GM19324 (cell line): ENCODE measurements around the gene PCSK6.
"Not testable (repeated sequence)": the region's sequence is repeated elsewhere in the genome, so short reads cannot be mapped to it uniquely, and the experiment has no call there.

Experiments
- ATAC-seq: cut with Tn5 transposase; IDR thresholded peaks from one replicate; pipeline ENCODE4 v1.9.1; 2021; ENCODE audit warnings: mild to moderate bottlenecking, moderate library complexity; ENCODE audit not compliant: unreplicated experiment, low FRiP score

PCSK6 gene

DNA sequence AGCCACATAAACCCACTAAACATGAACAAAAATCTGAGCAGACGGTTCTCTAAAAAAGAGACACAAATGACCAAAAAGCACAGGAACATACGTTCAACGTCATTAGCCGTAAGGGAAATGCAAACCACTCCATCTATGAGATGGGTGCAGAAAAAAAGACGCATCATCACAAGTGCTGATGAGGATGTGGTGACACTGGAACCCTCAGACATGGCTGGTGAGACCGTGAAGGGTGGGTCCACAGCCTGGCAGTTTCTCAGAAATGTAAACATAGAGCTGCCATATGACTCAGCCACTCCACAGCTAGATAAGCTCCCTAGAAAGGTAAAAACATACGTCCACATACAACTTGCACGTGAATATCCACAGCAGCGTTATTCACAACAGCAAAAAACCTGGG lies 23.3 kb downstream of the PCSK6 start:
- ATAC-seq: no peak

DNA sequence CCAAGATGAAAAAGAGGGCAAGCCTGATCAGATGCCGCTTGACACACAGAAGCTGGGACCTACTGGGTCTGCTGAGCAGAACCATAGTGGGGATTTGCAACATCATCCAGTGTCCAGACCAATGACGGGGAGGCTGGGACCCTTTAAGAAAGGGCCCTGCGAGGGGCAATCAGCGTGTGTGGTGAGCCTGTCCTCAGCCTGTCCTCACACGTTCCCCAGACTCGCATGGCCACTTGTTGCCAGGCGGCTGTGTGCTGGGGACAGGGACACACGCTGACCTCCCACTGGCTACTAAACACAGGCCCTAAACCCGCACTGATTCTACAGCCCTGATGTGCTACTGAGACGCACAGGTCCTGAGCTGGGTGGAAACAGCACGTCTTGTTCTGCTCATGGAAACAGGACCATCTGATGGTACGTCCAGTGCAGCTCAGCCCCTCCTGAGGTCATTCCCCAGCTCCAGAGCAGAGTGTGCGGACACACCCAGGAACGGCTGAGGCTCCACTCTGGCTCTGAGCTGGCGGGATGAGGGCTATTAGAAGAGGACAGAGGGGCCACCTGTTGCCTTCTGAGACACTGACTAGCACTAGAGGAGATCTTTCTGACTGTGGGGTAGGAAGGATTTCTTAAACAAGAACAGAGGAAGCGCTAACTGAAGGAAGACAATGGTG lies 24.4 kb downstream of the PCSK6 start:
- no peak for ATAC-seq

DNA sequence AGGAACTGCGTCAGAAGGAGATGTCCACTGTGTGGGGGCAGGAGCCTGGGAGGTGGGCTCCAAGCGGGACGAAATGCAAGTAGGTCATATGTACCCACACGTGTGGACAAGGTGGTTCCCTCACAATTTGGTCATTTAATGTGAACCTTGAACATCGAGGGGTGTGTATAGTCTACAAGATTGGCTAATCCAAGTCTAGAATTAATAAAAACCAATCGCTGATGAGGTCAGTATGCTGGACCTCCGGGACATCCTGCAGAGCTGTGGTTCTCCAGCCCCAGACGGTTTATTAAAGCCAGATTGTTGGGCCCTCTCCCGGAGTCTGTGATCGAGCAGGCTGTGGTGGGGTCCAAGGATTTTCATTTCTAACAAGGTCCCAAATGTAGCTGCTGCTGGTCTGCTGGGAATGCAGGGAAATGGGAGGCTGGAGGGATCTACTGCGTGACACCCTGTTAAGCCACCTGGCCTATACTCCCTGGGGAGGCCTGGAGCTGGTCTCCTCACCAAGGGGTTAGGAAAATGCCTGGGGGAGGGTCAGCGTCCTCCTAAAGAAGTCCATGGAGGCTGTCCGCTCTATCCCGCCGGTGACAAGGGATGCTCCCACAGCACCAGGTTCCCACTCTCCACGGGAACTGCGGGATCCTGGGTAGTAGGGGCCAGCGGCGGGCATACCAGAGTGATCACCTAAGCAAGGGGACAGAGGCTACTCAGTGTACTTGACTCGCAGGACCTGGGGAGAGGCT lies 25.1 kb downstream of the PCSK6 start:
- ATAC-seq: no peak

DNA sequence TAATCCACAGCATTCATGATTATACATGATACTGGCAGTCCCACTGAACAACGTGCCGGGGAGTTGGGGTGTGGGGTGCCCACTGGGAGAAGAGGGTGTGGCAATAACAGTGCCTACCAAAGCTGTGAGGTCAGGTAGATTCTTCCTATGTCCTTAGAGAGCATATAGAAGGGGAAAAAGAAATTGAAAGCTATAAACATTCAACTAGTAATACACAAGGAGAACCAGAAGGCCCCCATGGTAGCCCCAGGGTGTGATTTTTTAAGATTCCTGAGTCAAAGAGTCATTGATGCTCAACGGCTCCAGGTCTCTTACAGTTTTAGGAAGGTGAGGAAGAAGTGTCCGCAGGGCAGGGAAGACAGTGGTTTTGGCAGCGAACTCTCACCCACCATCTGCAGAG lies 25.8 kb downstream of the PCSK6 start:
- ATAC-seq: not testable (repeated sequence)

DNA sequence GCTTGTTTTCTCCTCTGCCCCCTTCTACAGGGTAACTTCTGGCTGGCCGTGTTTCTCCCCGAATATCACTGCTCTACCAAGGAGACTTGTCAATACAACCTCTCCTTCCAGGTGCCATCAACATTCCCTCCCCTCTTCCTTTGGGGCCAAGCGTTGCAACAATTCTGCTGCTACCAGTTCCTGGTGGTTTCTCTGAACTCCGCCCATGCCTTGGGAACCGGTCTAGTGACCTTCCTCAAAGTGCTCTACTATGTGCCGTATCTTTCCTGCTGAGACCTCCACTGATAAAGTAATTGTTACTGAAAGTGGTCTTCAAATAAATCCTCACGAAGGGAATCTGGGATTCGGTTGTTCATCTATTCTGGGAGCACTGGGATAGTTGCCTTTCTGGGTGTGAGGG lies 26.2 kb downstream of the PCSK6 start:
- no peak for ATAC-seq

DNA sequence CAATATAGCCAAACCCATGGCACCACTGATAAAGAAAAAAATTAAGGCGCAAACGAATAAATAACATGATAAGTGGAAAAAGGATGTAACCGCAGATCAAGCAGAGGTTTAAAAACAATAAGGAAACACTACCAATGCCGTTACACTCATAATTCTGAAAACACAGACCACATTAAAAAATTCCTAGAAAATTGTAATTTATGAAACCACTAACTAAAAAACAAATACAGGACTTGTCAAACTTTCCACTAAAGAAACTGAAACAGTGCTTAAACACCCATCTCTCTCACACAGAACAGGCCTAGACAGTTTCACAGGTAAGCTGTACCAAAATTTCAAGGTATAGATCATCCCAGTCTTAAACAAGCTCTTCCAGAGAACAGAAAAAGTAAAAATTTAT lies 28.4 kb downstream of the PCSK6 start:
- no peak for ATAC-seq

DNA sequence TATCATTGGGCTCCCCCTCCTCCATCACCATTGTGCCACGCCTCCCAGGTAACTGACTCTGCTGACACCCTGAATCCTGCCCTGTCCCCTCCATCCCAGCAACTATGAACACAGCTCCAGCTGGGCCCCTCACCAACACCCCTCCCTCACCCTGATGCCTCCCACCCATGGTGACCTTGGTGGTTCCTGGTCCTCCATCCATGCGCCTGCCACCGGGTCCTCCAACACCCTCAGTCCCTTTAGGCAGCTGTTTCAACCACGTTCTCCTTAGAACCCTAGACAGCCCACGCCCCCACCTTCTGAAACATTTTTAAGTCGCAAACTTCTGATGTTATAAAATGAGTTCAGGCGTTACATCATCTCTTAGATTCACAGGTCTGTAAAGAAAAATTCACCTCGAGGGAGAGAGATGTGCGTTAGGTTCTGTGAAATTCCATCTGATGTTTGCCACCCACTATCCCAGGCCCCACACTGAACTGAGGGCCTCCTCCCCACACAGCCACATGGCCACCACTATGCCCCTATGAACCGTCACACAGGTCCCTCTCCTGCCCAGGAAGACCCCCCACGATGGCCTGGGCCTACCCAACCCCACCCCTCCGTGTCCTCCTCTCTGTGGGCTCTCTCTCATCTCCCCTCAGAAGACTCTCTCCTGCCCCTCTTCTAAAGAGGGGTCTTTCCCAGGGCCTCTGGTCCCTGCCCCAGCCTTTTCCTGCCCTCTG lies 29.8 kb downstream of the PCSK6 start:
- no peak for ATAC-seq

DNA sequence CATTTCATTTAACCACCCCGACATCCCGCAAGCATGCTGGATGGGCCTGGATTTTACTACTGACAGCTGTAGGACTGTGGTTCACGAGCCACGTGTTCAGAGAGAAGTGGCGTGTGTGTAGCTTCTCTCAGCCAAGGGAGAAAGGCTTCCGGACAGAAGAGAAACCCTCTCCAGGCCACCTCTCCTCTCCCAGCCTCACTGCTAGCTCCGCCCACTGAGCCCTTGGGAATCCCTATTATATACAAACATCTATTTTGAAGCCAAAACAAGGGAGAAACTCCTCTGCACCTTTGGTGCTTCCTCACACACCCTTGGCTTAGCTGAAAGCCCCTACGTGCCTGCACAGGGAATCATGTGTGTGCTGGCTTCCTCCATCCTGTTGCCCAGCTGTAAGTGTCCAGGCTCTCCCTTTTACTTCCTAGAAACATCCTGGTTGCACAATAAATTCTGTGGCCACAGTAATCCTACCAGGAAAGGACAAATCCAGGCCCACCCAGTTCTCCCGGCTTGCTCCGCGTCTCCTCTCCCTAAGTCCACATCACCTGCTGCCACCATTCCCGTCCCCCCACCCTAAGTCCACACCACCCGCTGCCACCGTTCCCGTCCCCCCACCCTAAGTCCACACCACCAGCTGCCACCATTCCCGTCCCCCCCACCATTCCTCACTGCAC lies 30.5 kb downstream of the PCSK6 start:
- ATAC-seq: no peak

DNA sequence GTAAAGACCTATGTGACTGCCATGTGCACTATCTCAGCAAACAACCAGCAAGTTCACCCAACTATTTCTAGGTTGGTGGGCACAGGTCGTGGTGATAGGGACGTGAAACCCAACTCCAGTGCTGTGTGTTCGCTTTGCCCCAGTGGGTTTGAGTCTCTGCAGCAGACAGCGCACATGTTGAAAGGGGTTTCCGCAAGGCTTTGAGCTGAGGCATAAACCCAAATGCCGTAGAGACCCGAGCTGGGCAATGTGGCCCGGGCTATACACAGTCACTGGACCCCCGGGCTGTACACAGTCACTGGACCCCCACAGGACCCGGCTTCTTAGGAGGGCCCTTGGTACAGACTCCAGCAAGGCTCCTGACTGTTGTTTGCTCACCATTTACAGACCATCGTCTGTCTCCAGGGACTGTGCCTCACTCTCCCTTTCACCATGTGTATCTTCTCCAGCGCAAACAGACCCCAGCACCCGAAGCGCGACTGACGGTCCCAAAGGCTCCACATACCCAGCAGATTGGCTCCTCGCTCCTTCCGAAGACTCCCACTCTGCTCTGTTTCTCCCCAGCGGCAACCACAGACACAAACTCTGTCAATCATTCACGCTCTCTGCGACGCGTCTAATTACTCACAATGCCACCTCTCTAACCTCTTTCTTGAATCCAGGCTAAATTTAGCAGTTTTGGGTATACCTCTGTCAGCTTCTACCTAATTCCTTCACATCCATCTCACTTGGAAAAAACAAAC lies 31.2 kb downstream of the PCSK6 start:
- ATAC-seq: no peak

DNA sequence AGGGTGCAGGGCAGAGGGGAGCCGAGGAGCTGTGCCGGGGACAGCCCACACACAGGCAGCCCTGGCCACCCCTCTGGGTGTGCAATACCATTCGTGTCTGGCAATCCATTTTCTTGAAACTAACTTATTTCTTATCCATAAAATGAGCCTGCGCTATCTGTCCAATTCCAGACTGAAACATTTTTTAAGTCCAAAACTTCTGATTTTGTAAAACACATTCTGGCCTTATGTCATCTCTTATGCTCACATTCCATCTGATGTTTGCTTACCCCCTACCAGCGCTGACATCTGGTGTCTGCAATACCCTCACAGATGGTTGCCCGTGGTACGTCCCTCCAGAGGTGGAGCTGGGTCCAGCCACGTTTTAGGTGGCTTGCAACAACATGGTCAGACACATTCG lies 31.8 kb downstream of the PCSK6 start:
- no peak for ATAC-seq

DNA sequence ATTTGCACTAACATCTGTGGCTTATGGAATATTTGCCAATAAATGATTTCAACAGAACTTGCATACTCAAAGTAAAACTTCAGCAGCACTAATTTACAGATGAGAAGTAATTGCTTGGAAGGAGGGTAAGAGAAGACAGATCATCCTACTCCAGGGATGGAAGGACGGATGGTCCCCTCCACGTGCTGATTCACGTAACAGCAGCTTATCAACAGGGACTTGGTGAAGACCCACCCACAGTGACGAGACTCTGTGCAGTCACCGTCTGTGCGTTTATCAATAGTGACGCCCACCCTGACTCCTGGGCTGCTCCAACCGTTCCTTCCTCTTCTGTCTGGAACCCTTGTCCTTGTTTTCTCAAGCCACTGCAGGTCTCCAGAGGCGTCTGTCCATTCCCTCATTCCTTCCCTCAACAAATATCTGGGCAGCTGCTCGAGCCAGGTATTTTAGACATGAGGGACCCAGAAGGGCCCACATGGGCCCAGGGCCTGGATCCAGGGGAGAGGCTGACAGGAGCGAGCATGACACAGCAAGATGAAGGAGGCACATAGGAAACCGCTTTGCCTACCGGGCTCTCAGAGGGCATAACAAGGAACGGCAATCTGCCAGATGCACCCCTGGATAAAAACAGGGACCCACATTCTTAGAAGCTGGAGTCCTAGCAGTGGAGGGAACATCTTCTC lies 33.3 kb downstream of the PCSK6 start:
- ATAC-seq: no peak

DNA sequence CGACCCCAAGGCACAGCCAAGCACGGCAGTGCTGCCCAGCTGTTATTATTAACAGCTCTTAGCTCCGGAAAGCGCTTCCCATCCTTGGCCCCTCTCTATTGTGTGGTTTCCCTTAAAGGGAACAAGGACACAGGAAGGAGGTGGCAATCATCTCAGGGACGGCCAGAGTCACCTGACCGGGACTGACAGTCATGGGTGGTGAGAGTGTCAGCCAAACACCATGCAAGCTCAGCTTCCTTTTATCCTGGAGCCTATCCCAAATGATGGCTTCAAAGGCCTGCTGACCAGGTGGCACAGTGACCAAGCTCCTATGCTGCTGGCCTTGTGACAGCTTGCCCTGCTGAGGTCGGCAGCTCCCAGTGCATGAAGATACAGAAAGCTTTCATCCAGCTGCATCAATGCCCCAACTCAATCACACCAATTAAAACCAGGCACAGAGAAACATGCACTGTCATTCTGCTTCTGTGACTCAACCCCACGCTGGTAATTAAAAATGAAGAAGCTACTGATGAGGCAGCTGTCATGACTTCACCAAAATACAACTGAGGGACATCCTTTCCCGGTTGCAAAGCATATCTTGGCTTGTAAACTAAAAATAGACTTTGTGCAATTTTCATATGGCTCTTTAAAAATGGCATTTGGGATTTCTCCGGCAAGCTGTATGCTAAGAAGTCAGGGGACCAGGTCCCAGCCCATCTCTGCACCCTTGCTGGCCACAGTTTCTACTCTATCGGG lies 34.0 kb downstream of the PCSK6 start:
- no peak for ATAC-seq

DNA sequence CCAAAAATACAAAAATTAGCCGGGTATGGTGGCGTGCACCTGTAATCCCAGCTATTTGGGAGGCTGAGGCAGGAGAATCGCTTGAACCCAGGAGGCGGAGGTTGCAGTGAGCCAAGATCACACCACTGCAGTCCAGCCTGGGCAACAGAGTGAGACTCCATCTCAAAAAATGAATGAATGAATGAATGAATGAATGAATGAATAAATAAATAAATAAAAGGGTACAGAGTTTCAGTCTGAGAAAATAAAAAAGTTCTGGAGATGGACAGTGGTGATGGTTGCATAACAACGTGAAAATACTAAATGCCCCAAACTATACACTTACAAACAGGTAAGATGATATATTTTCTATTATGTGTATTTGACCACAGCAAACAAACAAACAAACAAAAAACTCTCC lies 34.7 kb downstream of the PCSK6 start:
- ATAC-seq: not testable (repeated sequence)

DNA sequence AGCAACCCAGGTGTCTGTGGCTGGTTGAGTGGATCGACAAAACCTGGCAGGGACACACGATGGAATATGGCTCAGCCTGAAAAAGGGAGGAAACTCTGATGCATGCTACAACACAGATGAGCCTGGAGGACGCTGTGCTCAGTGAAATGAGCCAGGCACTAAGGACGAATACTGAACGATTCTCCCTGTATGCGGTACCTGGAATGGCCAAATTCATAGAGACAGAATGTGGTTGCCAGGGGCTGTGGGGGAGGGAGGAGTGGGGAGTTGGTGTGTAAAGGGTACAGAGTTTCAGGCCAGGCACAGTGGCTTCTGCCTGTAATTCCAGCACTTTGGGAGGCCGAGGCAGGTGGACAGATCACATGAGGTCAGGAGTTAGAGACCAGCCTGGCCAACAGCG lies 35.1 kb downstream of the PCSK6 start:
- ATAC-seq: no peak

DNA sequence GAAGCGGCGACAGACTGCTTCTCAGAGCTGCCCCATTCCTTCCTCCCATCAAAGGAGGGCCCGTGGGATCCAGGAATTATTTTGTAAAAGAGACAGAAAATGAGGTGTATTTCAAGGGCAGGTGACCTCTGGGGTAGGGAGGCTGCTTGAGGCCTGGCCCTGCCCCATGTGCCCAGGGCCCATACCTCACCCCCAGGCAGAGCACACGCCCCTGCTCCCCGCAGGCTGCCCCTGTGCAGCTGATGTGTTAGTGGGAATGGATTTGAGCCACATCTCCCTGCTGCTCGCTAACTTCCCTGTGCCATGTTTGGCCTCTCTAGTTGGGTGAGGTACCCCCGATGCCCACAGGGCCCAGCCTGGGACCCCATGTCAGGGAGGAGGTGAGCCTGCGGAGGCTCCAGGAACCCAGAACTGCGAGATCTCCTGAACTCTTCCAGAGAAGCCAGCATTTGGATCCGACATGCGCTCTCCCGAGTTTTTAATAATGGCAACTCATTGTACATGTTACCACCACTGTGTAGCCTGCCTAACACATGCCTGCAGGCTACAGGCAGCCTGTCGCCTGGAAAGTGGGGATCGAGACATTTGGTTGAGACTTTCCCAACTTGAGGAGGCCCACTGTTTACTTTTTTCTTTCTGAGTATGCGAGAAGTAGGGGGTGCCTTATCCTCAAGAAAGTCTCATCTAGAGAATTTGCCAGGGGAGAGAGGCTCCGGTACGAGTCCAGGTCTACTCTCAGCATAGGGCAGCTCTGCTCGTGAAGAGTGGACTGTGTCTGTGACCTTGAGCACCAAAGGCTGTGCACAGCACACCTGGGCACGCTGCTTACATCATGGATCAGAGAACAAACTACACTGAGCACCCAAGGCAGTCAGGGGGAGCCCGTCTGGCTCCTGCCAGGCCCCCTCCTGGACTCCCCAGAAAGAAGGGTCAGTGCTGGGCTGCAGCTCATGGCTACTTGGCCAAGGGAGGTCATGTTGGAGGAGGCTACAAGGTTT lies 36.1 kb downstream of the PCSK6 start:
- no peak for ATAC-seq

DNA sequence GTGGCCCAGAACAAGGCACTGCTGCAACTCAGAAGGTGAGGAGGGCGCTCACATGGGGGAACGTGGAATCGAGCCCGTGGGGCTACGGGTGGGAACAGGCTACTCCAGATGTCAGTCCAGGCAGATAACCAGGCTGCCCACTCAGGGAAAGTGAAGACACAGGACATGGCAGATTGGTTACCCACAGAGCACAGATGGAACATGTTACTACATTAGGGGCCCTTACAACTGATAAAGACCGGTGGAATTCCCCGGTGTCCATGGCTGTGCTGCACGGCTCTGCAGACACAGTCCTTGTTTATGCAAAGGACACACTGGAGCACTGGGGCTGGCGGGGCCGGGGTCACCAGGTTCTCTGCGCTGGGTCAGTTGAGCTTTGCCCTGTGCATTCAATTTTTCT lies 36.9 kb downstream of the PCSK6 start:
- ATAC-seq: no peak

DNA sequence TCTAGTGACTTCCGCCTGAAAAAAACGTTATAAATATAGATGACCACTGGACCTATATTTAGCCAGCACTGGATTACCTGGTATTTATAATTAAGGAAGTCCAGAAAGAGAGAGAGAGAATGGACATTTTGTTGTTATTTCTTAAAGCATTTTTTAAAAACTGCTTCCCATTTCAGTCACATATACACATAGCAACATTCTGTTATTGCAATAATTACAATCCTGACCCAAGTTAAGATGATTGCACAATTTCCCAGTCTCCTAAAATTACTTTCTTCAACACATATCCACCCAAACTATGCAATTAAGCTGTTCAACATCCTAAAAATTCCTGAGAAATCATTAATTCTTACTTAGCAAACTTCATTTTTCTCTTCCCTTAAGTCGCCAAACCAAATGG lies 37.7 kb downstream of the PCSK6 start:
- no peak for ATAC-seq

DNA sequence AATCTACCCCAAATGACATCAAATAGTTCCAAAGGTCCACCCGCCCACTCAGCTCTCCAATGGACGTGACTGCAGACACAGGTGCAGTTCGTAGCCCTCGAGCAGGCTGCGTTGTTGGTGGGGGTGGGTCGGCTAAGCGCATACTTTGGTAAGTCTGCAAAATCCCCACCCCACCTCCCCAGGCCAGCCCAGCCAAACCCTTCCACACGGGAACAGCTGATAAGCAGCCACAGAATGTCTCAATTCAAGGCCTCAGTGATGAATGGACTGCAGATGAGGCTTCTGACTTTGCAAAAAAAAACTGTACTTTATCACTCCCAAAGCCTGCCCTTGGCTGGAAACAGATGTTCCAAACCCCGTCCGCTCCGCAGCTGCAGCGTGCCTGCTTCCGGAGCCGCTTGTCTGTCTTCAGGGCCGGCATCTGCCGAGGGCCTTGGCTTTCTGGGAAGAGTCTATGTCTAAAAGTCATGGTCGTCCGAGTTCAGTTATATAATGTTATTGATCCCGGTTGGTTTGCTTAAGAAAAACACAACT lies 38.2 kb downstream of the PCSK6 start:
- ATAC-seq: no peak
